Measurements from ENCODE around the gene APPL1. TPM values are rescaled to one million over a fixed set of nuclear protein-coding genes. Genes with fewer than 3 reads are reported as not detected.

The APPL1 gene
- total and polyA plus RNA-seq, 10 of the 15 experiments (the other 5 are each of a cell fraction or from before 2014, with no cell fraction given): 15.0 to 77.6 (median 40.2) TPM

DNA sequence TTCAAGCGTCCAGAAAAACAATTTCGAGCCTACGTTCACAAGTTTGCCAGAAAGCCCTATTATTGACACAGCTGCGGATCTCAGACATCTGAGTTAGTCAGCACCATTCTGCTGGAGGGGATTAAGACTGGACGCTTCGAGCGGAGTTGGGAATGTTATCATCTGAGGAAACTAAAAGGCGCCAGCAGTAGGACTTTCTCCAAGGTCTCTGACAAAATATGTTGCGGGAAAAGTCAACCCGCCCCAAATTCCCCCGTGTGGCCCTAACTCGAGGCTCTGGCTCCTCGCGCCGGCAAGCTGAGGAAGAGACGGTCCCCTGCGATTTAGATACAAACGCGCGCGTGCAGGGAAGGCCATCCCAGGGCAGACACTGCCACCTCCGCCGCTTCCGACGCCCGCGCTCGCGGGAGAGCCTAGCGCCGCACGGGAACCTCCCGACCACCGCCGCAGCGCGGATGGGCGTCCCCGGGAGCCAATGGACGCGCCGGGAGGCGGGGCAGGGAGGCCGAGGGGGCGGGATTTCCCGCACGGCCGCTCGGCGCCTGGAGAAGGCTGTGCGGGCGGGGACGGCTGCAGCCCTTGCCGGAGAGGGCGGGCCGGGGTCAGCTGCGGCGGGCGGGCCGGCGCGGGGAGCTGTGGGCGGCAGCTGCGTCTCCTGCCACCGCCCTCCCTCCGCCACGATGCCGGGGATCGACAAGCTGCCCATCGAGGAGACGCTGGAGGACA is at the start of gene APPL1 (continued):
- TF ChIP-seq, protein P1, sequence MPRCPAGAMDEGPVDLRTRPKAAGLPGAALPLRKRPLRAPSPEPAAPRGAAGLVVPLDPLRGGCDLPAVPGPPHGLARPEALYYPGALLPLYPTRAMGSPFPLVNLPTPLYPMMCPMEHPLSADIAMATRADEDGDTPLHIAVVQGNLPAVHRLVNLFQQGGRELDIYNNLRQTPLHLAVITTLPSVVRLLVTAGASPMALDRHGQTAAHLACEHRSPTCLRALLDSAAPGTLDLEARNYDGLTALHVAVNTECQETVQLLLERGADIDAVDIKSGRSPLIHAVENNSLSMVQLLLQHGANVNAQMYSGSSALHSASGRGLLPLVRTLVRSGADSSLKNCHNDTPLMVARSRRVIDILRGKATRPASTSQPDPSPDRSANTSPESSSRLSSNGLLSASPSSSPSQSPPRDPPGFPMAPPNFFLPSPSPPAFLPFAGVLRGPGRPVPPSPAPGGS (IDR thresholded peaks at IDR 0.05; ENCODE audit: borderline replicate concordance, insufficient read depth, low read depth, low read length, poor library complexity, severe bottlenecking): no peak
- TF ChIP-seq NBN (IDR thresholded peaks at IDR 0.05): 0 out of 2 replicates have a peak, but pooled peaks have one; percentile 34
- TF ChIP-seq, protein P2, sequence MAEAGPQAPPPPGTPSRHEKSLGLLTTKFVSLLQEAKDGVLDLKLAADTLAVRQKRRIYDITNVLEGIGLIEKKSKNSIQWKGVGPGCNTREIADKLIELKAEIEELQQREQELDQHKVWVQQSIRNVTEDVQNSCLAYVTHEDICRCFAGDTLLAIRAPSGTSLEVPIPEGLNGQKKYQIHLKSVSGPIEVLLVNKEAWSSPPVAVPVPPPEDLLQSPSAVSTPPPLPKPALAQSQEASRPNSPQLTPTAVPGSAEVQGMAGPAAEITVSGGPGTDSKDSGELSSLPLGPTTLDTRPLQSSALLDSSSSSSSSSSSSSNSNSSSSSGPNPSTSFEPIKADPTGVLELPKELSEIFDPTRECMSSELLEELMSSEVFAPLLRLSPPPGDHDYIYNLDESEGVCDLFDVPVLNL (IDR thresholded peaks at IDR 0.05; ENCODE audit: low read depth, low read length): 0 out of 2 replicates have a peak, but pooled peaks have one; percentile 44
- TF ChIP-seq RAD21 (IDR thresholded peaks at IDR 0.05; ENCODE audit: insufficient read depth, low read depth, low read length): no peak
- TF ChIP-seq MYC (IDR thresholded peaks at IDR 0.05; ENCODE audit: insufficient read depth, insufficient read length, insufficient replicate concordance, low read length, severe bottlenecking): no peak
- TF ChIP-seq STAT1 (conservative IDR thresholded peaks at IDR 0.05): no peak
- no peak for TF ChIP-seq YBX1 (IDR thresholded peaks at IDR 0.05)
- TF ChIP-seq GATAD2B (conservative IDR thresholded peaks at IDR 0.05; ENCODE audit: low read depth): no peak; the same call in 1 of the 2 replicates
- TF ChIP-seq, protein P3, sequence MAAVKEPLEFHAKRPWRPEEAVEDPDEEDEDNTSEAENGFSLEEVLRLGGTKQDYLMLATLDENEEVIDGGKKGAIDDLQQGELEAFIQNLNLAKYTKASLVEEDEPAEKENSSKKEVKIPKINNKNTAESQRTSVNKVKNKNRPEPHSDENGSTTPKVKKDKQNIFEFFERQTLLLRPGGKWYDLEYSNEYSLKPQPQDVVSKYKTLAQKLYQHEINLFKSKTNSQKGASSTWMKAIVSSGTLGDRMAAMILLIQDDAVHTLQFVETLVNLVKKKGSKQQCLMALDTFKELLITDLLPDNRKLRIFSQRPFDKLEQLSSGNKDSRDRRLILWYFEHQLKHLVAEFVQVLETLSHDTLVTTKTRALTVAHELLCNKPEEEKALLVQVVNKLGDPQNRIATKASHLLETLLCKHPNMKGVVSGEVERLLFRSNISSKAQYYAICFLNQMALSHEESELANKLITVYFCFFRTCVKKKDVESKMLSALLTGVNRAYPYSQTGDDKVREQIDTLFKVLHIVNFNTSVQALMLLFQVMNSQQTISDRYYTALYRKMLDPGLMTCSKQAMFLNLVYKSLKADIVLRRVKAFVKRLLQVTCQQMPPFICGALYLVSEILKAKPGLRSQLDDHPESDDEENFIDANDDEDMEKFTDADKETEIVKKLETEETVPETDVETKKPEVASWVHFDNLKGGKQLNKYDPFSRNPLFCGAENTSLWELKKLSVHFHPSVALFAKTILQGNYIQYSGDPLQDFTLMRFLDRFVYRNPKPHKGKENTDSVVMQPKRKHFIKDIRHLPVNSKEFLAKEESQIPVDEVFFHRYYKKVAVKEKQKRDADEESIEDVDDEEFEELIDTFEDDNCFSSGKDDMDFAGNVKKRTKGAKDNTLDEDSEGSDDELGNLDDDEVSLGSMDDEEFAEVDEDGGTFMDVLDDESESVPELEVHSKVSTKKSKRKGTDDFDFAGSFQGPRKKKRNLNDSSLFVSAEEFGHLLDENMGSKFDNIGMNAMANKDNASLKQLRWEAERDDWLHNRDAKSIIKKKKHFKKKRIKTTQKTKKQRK (IDR thresholded peaks at IDR 0.05; ENCODE audit: low read depth, low read length): no peak
- no peak for TF ChIP-seq HDGF (IDR thresholded peaks at IDR 0.05)
- TF ChIP-seq, protein P4, sequence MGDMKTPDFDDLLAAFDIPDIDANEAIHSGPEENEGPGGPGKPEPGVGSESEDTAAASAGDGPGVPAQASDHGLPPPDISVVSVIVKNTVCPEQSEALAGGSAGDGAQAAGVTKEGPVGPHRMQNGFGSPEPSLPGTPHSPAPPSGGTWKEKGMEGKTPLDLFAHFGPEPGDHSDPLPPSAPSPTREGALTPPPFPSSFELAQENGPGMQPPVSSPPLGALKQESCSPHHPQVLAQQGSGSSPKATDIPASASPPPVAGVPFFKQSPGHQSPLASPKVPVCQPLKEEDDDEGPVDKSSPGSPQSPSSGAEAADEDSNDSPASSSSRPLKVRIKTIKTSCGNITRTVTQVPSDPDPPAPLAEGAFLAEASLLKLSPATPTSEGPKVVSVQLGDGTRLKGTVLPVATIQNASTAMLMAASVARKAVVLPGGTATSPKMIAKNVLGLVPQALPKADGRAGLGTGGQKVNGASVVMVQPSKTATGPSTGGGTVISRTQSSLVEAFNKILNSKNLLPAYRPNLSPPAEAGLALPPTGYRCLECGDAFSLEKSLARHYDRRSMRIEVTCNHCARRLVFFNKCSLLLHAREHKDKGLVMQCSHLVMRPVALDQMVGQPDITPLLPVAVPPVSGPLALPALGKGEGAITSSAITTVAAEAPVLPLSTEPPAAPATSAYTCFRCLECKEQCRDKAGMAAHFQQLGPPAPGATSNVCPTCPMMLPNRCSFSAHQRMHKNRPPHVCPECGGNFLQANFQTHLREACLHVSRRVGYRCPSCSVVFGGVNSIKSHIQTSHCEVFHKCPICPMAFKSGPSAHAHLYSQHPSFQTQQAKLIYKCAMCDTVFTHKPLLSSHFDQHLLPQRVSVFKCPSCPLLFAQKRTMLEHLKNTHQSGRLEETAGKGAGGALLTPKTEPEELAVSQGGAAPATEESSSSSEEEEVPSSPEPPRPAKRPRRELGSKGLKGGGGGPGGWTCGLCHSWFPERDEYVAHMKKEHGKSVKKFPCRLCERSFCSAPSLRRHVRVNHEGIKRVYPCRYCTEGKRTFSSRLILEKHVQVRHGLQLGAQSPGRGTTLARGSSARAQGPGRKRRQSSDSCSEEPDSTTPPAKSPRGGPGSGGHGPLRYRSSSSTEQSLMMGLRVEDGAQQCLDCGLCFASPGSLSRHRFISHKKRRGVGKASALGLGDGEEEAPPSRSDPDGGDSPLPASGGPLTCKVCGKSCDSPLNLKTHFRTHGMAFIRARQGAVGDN (IDR thresholded peaks at IDR 0.05): peak; percentile 77; the same call in 1 of the 2 replicates
- TF ChIP-seq IKZF2 (IDR thresholded peaks at IDR 0.05): peak; percentile 71 to 75
- no peak for TF ChIP-seq MTA3 (IDR thresholded peaks at IDR 0.05; ENCODE audit: borderline replicate concordance, low read length)
- TF ChIP-seq, protein P5, sequence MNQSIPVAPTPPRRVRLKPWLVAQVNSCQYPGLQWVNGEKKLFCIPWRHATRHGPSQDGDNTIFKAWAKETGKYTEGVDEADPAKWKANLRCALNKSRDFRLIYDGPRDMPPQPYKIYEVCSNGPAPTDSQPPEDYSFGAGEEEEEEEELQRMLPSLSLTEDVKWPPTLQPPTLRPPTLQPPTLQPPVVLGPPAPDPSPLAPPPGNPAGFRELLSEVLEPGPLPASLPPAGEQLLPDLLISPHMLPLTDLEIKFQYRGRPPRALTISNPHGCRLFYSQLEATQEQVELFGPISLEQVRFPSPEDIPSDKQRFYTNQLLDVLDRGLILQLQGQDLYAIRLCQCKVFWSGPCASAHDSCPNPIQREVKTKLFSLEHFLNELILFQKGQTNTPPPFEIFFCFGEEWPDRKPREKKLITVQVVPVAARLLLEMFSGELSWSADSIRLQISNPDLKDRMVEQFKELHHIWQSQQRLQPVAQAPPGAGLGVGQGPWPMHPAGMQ (IDR thresholded peaks at IDR 0.05; ENCODE audit: borderline replicate concordance): no peak
- peak; percentile 71; the same call in 1 of the 2 replicates for TF ChIP-seq POLR2AphosphoS2 (IDR thresholded peaks at IDR 0.05; ENCODE audit: low read depth, low read length)
- 0 out of 2 replicates have a peak, but pooled peaks have one; percentile 90 for TF ChIP-seq LARP7 (IDR thresholded peaks at IDR 0.05)
- TF ChIP-seq MTA2 (IDR thresholded peaks at IDR 0.05; ENCODE audit: low read depth): no peak

All from GM12878 (cell line).